SK-N-SH (cell line): Measurements from ENCODE around the gene CHD9. TPM values are rescaled to one million over a fixed set of nuclear protein-coding genes. Genes with fewer than 3 reads are reported as not detected.

ENCODE experiments used
- CTCF ChIA-PET: fragments of 300-600, 350-600 bp; formaldehyde crosslinking; extraction: SDS; loops from one replicate; lab custom pipeline; 2021; lab: Yijun Ruan, JAX
- POLR2A ChIA-PET: fragments of 350-600 bp; sonication (Branson Sonifier 250); formaldehyde crosslinking; extraction: SDS; loops from one replicate; lab custom pipeline; 2020; ENCODE audit warnings: antibody characterized with exemption, inconsistent platforms; lab: Yijun Ruan, JAX
- DNase-seq: peaks from one replicate; pipeline ENCODE4 v3.0.0; 2012
- H2AFZ ChIP-seq: fragments of 200-600 bp; sonication (generic); 2 replicates; pipeline ENCODE4 v1.8.1; 2016; ENCODE audit warnings: antibody characterized with exemption, mild to moderate bottlenecking, low read depth
- H3F3A ChIP-seq: fragments of 200-600 bp; sonication (generic); replicated peaks from 2 replicates; pipeline ENCODE3; 2016; ENCODE audit warnings: antibody characterized with exemption, mild to moderate bottlenecking; ENCODE audit not compliant: insufficient read depth
- H3K27ac ChIP-seq, 2 experiments: fragments of 200-500 bp in 1 of 2; fragments of 200-600 bp in 1 of 2; sonication (Bioruptor generic) in 1 of 2; sonication (generic), shearing (Covaris generic) in 1 of 2; 2 replicates each; pipeline versions ENCODE4 v1.5.1 to v1.6.1; 2014 to 2016; ENCODE audit warnings: low read depth in 2 of 2, inconsistent platforms in 1 of 2, low read length in 1 of 2, mild to moderate bottlenecking in 1 of 2, mixed read lengths in 1 of 2
- H3K27me3 ChIP-seq: fragments of 200-600 bp; sonication (generic), shearing (Covaris generic); 2 replicates; pipeline ENCODE4 v1.6.1; 2016; ENCODE audit warnings: mixed run types; ENCODE audit not compliant: insufficient read depth
- H3K36me3 ChIP-seq, 2 experiments: fragments of 200-500 bp in 1 of 2; fragments of 200-600 bp in 1 of 2; sonication (Bioruptor generic) in 1 of 2; sonication (generic) in 1 of 2; replicated peaks in 1 of 2; 2 replicates each; pipeline versions ENCODE3 to v1.5.1; 2014 to 2016; ENCODE audit warnings: low read length in 1 of 2, mild to moderate bottlenecking in 1 of 2; ENCODE audit not compliant: insufficient read depth in 2 of 2, control insufficient read depth in 1 of 2
- H3K4me1 ChIP-seq, 2 experiments: fragments of 200-500 bp in 1 of 2; fragments of 200-600 bp in 1 of 2; sonication (Bioruptor generic) in 1 of 2; sonication (generic), shearing (Covaris generic) in 1 of 2; 2 replicates each; pipeline versions ENCODE4 v1.5.1 to v1.6.1; 2014 to 2016; ENCODE audit warnings: low read depth in 1 of 2, low read length in 1 of 2, mixed run types in 1 of 2; ENCODE audit not compliant: insufficient read depth in 2 of 2, control insufficient read depth in 1 of 2
- H3K4me2 ChIP-seq: fragments of 200-600 bp; sonication (generic), shearing (Covaris generic); 2 replicates; pipeline ENCODE4 v1.6.1; 2017; ENCODE audit warnings: mixed run types
- H3K4me3 ChIP-seq, 2 experiments: fragments of 200-500 bp in 1 of 2; fragments of 200-600 bp in 1 of 2; sonication (Bioruptor generic) in 1 of 2; sonication (generic), shearing (Covaris generic) in 1 of 2; 2 replicates each; pipeline versions ENCODE4 v1.5.1 to v1.8.1; 2014 to 2016; ENCODE audit warnings: low read depth in 2 of 2, inconsistent platforms in 1 of 2, low read length in 1 of 2, mild to moderate bottlenecking in 1 of 2, mixed read lengths in 1 of 2, moderate library complexity in 1 of 2
- H3K79me2 ChIP-seq: fragments of 200-600 bp; sonication (generic); 2 replicates; pipeline ENCODE4 v1.8.1; 2017; ENCODE audit warnings: mild to moderate bottlenecking; ENCODE audit not compliant: insufficient read depth
- H3K9ac ChIP-seq: fragments of 200-600 bp; sonication (generic); 2 replicates; pipeline ENCODE4 v1.6.1; 2017; ENCODE audit warnings: mixed run types
- H3K9me2 ChIP-seq: fragments of 200-600 bp; sonication (generic); 2 replicates; pipeline ENCODE4 v1.6.1; 2017; ENCODE audit warnings: mixed run types
- H3K9me3 ChIP-seq: fragments of 200-600 bp; sonication (generic); 2 replicates; pipeline ENCODE4 v1.6.1; 2017; ENCODE audit warnings: mixed run types, mild to moderate bottlenecking, moderate library complexity
- H4K20me1 ChIP-seq: fragments of 200-600 bp; sonication (generic); 2 replicates; pipeline ENCODE4 v1.6.1; 2017; ENCODE audit warnings: mild to moderate bottlenecking, mixed run types; ENCODE audit not compliant: insufficient read depth
- FOXM1 ChIP-seq: IDR thresholded peaks from 2 replicates; pipeline ENCODE4 v1.4.0; 2012; ENCODE audit warnings: low read depth, mild to moderate bottlenecking
- GABPA ChIP-seq: IDR thresholded peaks from 2 replicates; pipeline ENCODE4 v1.4.0; 2012; ENCODE audit warnings: low read depth, mild to moderate bottlenecking
- MEF2A ChIP-seq: IDR thresholded peaks from 2 replicates; pipeline ENCODE4 v1.4.0; 2012; ENCODE audit warnings: low read depth, borderline replicate concordance
- NFIC ChIP-seq: IDR thresholded peaks from 2 replicates; pipeline ENCODE4 v1.4.0; 2012; ENCODE audit warnings: borderline replicate concordance
- POLR2AphosphoS5 ChIP-seq: IDR thresholded peaks from 2 replicates; pipeline ENCODE4 v1.6.1; 2012; ENCODE audit warnings: low read depth, low read length
- RAD21 ChIP-seq: IDR thresholded peaks from 2 replicates; pipeline ENCODE4 v1.6.1; 2012; ENCODE audit warnings: mild to moderate bottlenecking, low read length
- RCOR1 ChIP-seq: fragments of 150-350 bp; IDR thresholded peaks from 2 replicates; pipeline ENCODE4 v1.6.1; 2017; ENCODE audit warnings: antibody characterized with exemption, low read length
- RFX5 ChIP-seq: IDR thresholded peaks from 2 replicates; pipeline ENCODE4 v1.6.1; 2012; ENCODE audit warnings: mild to moderate bottlenecking, improper control_type of control experiment, low read length
- RXRA ChIP-seq: IDR thresholded peaks from 2 replicates; pipeline ENCODE4 v1.4.0; 2012; ENCODE audit warnings: low read depth, mild to moderate bottlenecking, borderline replicate concordance
- SIN3A ChIP-seq: IDR thresholded peaks from 2 replicates; pipeline ENCODE4 v1.6.1; 2012; ENCODE audit warnings: low read depth, mild to moderate bottlenecking, low read length, moderate library complexity, borderline replicate concordance
- TEAD4 ChIP-seq: IDR thresholded peaks from 2 replicates; pipeline ENCODE4 v1.4.0; 2012; ENCODE audit warnings: mild to moderate bottlenecking, borderline replicate concordance; ENCODE audit not compliant: insufficient read depth
- WGBS: methylation state at CpG from one replicate; pipeline ENCODE4 v1.1.6; 2017; ENCODE audit warnings: low lambda C conversion rate; 5-methylcytosine and 5-hydroxymethylcytosine counted together
- polyA plus RNA-seq, 3 experiments: library from polyadenylated mRNA; depleted of rRNA; stranded (reverse); fragments of >200 nt; gene quantifications; 2 replicates each; pipeline ENCODE4 v1.2.3, GENCODE V29; 2012
- TF ChIP-seq, protein P1 (sequence below): fragments of 150-350 bp; IDR thresholded peaks from 2 replicates; pipeline ENCODE4 v1.6.1; 2016; ENCODE audit warnings: mild to moderate bottlenecking, low read depth, low read length
- TF ChIP-seq, protein P2 (sequence below): IDR thresholded peaks from 2 replicates; pipeline ENCODE4 v1.4.0; 2012; ENCODE audit warnings: low read depth, borderline replicate concordance

CHD9 gene
- polyA plus RNA-seq, 1 of the 3 experiments (the other 2 are of a cell fraction), result 6.2 TPM

DNA sequence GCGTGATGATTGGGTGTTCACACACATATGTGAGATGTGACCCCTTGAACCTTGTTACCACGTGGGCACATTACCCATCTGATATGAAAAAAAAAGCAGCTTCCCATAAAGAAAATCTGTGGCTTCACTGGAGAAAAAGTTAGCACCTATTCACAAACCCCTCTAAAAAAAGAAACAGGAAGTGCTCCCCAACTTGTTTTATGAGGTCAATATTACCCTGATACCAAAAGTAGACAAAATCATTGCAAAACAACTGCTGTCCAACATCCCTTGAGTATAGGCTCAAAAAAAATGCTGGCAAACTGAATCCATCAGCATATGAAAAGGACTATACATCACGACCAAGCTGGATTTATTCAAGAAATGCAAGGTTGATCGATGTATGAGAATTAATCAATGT lies 279.8 kb downstream of the CHD9 start:
- no peaks in the 10 kb centered on the region for H3K79me2 ChIP-seq
- H3K4me1 ChIP-seq, result no peaks in the 10 kb centered on the region
- CTCF ChIA-PET, result no interaction called here
- no peak overlapping the region for H3K9ac ChIP-seq
- 41% methylated on average over 4 of the region's 4 CpGs for WGBS
- no peaks in the 10 kb centered on the region for H4K20me1 ChIP-seq
- no peaks in the 10 kb centered on the region; the same call in 1 of the 2 replicates for H3K9me3 ChIP-seq
- no peaks in the 10 kb centered on the region for H3K9me2 ChIP-seq
- no peaks in the 10 kb centered on the region for H3K36me3 ChIP-seq
- H2AFZ ChIP-seq, result no peak overlapping the region
- peaks cover 6% of the 10 kb centered on the region for H3F3A ChIP-seq
- POLR2A ChIA-PET, result no interaction called here
- no peak for DNase-seq
- H3K4me3 ChIP-seq, result no peak overlapping the region
- H3K27me3 ChIP-seq, result no peaks in the 10 kb centered on the region; the same call in 1 of the 2 replicates
- H3K27ac ChIP-seq, result no peak overlapping the region
- H3K4me2 ChIP-seq, result no peak overlapping the region
- TF ChIP-seq POLR2AphosphoS5, result no peak
- TF ChIP-seq TEAD4, result no peak

DNA sequence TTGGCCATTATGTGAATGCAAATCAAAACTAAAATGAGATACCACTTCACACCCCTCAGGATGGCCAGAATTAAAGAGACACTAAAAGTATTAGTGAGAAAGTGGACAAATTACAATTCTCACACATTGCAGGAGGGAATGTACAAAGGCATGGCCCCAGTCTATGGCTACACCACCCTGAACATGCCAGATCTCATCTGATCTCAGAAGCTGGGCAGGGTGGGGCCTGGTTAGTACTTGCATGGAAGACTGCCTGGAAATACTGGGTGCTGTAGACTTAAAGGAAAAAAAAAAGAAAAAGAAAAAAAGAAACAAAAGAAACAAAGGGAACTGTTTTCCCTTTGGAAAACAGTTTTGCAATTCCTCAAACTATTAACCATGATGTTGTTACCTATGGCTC lies 282.5 kb downstream of the CHD9 start:
- CTCF ChIA-PET, result no interaction called here
- Histone ChIP-seq H3K36me3 (no peaks in the 10 kb centered on the region), H4K20me1 (no peaks in the 10 kb centered on the region), H3K9me2 (no peaks in the 10 kb centered on the region), H3K9me3 (no peaks in the 10 kb centered on the region), H3K27ac (no peak overlapping the region), H3K79me2 (no peaks in the 10 kb centered on the region), H3K4me1 (no peaks in the 10 kb centered on the region), H3F3A (no peaks in the 10 kb centered on the region), H3K4me2 (no peak overlapping the region), H3K4me3 (no peak overlapping the region), H3K9ac (no peak overlapping the region), H3K27me3 (no peaks in the 10 kb centered on the region; the same call in 1 of the 2 replicates), H2AFZ (no peak overlapping the region)
- POLR2A ChIA-PET, result no interaction called here
- DNase-seq, result no peak
- TF ChIP-seq MEF2A, result no peak
- TF ChIP-seq, protein P1, sequence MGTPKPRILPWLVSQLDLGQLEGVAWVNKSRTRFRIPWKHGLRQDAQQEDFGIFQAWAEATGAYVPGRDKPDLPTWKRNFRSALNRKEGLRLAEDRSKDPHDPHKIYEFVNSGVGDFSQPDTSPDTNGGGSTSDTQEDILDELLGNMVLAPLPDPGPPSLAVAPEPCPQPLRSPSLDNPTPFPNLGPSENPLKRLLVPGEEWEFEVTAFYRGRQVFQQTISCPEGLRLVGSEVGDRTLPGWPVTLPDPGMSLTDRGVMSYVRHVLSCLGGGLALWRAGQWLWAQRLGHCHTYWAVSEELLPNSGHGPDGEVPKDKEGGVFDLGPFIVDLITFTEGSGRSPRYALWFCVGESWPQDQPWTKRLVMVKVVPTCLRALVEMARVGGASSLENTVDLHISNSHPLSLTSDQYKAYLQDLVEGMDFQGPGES, result no peak
- TF ChIP-seq GABPA, result no peak
- TF ChIP-seq SIN3A, result no peak
- no peak for TF ChIP-seq RCOR1
- TF ChIP-seq, protein P2, sequence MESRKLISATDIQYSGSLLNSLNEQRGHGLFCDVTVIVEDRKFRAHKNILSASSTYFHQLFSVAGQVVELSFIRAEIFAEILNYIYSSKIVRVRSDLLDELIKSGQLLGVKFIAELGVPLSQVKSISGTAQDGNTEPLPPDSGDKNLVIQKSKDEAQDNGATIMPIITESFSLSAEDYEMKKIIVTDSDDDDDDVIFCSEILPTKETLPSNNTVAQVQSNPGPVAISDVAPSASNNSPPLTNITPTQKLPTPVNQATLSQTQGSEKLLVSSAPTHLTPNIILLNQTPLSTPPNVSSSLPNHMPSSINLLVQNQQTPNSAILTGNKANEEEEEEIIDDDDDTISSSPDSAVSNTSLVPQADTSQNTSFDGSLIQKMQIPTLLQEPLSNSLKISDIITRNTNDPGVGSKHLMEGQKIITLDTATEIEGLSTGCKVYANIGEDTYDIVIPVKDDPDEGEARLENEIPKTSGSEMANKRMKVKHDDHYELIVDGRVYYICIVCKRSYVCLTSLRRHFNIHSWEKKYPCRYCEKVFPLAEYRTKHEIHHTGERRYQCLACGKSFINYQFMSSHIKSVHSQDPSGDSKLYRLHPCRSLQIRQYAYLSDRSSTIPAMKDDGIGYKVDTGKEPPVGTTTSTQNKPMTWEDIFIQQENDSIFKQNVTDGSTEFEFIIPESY, result no peak
- no peak for TF ChIP-seq POLR2AphosphoS5
- TF ChIP-seq RXRA, result no peak
- no peak for TF ChIP-seq FOXM1
- no peak for TF ChIP-seq NFIC
- TF ChIP-seq RFX5, result no peak
- no peak for TF ChIP-seq RAD21
